ENCODE data around the gene IGF2R. TPM values are rescaled to one million over a fixed set of nuclear protein-coding genes. Genes with fewer than 3 reads are reported as not detected.

The IGF2R gene
- polyA plus RNA-seq, 1 donor (not counting 4 experiments of a cell fraction or from before 2014, with no cell fraction given): 40.9 TPM

DNA sequence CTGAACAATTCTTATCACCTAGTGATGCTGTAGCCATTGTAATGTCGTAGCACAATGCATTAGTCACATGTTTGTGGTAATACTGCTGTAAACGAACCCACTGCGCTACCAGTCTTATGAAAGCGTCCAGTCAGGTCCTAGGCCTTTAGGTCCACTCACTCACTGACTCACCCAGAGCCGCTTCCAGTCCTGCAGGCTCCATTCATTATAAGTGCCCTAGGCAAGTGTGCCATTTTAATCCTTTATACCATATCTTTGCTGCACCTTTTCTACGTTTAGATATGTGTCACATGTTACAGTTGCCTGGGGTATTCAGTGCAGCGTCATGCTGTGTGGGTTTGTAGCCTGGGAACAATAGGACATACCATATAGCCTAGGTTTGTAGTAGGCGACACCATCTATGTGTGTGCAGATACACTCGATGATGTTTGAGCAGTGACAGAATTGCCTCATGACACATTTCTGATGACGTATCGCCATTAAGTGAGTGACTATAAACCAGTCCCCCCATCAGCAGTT, 15.4 kb downstream of the IGF2R start:
- H3K27me3 ChIP-seq (ENCODE audit: control insufficient read depth, extremely low read depth, insufficient read depth, low read length): no peaks in the 10 kb centered on the region
- peaks cover 0 to 2% of the 10 kb centered on the region in 2 experiments for H3K36me3 ChIP-seq (ENCODE audit: control insufficient read depth in 2 of 2, extremely low read depth in 1 of 2, insufficient read depth in 2 of 2, low read length in 2 of 2)
- peaks cover 10% of the 10 kb centered on the region for H3K9me1 ChIP-seq (ENCODE audit: control insufficient read depth, extremely low read depth, insufficient read depth, low read length)
- no peak overlapping the region for H3K9ac ChIP-seq (ENCODE audit: control insufficient read depth, extremely low read depth, insufficient read depth, low read length)
- no peak overlapping the region for H2AFZ ChIP-seq (ENCODE audit: control insufficient read depth, low read length)
- peaks cover 56% of the 10 kb centered on the region for H3K4me1 ChIP-seq (ENCODE audit: control insufficient read depth, extremely low read depth, insufficient read depth, low read length)
- FAIRE-seq (no peak), DNase-seq (ENCODE audit: low read depth, low spot score) (no peak)
- H3K4me3 ChIP-seq (ENCODE audit: control insufficient read depth in 2 of 3, extremely low read depth in 1 of 3, insufficient read depth in 2 of 3, low read depth in 1 of 3, low read length in 3 of 3): no peak overlapping the region
- no peaks in the 10 kb centered on the region for H3K9me3 ChIP-seq (ENCODE audit: control insufficient read depth, low read depth, low read length)
- H3K79me2 ChIP-seq (ENCODE audit: control insufficient read depth, insufficient read depth, low read length): peaks cover 95% of the 10 kb centered on the region
- dilution Hi-C loops (cut with MboI; ENCODE audit: extremely low pct_ligation_motif_present, low sequenced_read_pairs): no loop called here
- H4K20me1 ChIP-seq (ENCODE audit: control insufficient read depth, extremely low read depth, insufficient read depth, low read length): peaks cover 21% of the 10 kb centered on the region
- TF ChIP-seq, protein P1, sequence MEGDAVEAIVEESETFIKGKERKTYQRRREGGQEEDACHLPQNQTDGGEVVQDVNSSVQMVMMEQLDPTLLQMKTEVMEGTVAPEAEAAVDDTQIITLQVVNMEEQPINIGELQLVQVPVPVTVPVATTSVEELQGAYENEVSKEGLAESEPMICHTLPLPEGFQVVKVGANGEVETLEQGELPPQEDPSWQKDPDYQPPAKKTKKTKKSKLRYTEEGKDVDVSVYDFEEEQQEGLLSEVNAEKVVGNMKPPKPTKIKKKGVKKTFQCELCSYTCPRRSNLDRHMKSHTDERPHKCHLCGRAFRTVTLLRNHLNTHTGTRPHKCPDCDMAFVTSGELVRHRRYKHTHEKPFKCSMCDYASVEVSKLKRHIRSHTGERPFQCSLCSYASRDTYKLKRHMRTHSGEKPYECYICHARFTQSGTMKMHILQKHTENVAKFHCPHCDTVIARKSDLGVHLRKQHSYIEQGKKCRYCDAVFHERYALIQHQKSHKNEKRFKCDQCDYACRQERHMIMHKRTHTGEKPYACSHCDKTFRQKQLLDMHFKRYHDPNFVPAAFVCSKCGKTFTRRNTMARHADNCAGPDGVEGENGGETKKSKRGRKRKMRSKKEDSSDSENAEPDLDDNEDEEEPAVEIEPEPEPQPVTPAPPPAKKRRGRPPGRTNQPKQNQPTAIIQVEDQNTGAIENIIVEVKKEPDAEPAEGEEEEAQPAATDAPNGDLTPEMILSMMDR (optimal IDR thresholded peaks at IDR 0.05 in 1 of 3, IDR thresholded peaks at IDR 0.05 in 1 of 3, conservative IDR thresholded peaks at IDR 0.05 in 1 of 3; ENCODE audit: extremely low read depth in 1 of 3, insufficient read depth in 2 of 3, low read length in 3 of 3): no peak
- no peak for TF ChIP-seq EZH2 (IDR thresholded peaks at IDR 0.05; ENCODE audit: low read length)
- no peak overlapping the region for H3K27ac ChIP-seq (ENCODE audit: control insufficient read depth, insufficient read depth, low read length)
- no peak overlapping the region for H3K4me2 ChIP-seq (ENCODE audit: control insufficient read depth, extremely low read depth, insufficient read depth, low read depth, low read length)

DNA sequence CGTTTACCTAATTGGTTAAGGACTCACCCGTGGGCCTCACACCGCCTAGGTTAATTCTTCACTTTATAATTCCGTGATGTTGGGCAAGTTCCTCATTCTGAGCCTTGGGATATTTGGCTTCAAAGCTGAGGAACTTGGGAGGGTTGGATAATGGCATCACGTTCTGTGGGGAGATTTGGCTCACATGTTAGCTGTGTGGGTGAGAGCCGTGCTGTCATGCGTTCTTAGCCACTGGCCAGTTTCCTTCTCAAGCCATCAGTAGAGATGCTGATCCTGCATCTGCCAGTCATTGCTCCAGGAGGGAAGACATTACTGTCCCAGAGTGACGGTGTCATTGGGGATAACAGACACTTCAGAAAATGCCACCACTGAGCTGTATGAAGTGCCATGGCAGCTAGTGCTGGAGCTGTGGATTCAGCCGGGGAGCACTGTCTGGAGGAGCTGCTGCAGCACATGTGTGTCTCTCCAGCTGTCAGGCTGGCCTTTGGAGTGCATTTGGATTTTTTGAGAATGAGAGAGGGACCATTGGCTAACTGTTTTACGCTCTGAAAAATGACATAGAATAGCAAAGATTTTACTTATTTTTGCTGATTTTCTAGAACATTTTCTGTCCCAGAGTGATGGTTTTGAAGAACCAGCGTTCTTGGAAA, 16.5 kb downstream of the IGF2R start:
- peaks cover 63% of the 10 kb centered on the region for H3K4me1 ChIP-seq (ENCODE audit: control insufficient read depth, extremely low read depth, insufficient read depth, low read length)
- H4K20me1 ChIP-seq (ENCODE audit: control insufficient read depth, extremely low read depth, insufficient read depth, low read length): peaks cover 17% of the 10 kb centered on the region
- peaks cover 0 to 2% of the 10 kb centered on the region in 2 experiments for H3K36me3 ChIP-seq (ENCODE audit: control insufficient read depth in 2 of 2, extremely low read depth in 1 of 2, insufficient read depth in 2 of 2, low read length in 2 of 2)
- H3K9me1 ChIP-seq (ENCODE audit: control insufficient read depth, extremely low read depth, insufficient read depth, low read length): peaks cover 10% of the 10 kb centered on the region
- H3K4me2 ChIP-seq (ENCODE audit: control insufficient read depth, extremely low read depth, insufficient read depth, low read depth, low read length): no peak overlapping the region
- no peak for FAIRE-seq
- H2AFZ ChIP-seq (ENCODE audit: control insufficient read depth, low read length): no peak overlapping the region
- dilution Hi-C loops (cut with MboI; ENCODE audit: extremely low pct_ligation_motif_present, low sequenced_read_pairs): no loop called here
- no peak overlapping the region for H3K4me3 ChIP-seq (ENCODE audit: control insufficient read depth in 2 of 3, extremely low read depth in 1 of 3, insufficient read depth in 2 of 3, low read depth in 1 of 3, low read length in 3 of 3)
- H3K9ac ChIP-seq (ENCODE audit: control insufficient read depth, extremely low read depth, insufficient read depth, low read length): no peak overlapping the region
- DNase-seq (ENCODE audit: low read depth, low spot score): no peak
- H3K79me2 ChIP-seq (ENCODE audit: control insufficient read depth, insufficient read depth, low read length): peaks cover 93% of the 10 kb centered on the region
- no peaks in the 10 kb centered on the region for H3K9me3 ChIP-seq (ENCODE audit: control insufficient read depth, low read depth, low read length)
- H3K27ac ChIP-seq (ENCODE audit: control insufficient read depth, insufficient read depth, low read length): no peak overlapping the region
- H3K27me3 ChIP-seq (ENCODE audit: control insufficient read depth, extremely low read depth, insufficient read depth, low read length): no peaks in the 10 kb centered on the region
- TF ChIP-seq, protein P1 (optimal IDR thresholded peaks at IDR 0.05 in 1 of 3, IDR thresholded peaks at IDR 0.05 in 1 of 3, conservative IDR thresholded peaks at IDR 0.05 in 1 of 3; ENCODE audit: extremely low read depth in 1 of 3, insufficient read depth in 2 of 3, low read length in 3 of 3): no peak
- TF ChIP-seq EZH2 (IDR thresholded peaks at IDR 0.05; ENCODE audit: low read length): no peak

Data from keratinocyte (primary cell).